Breast epithelium (tissue), 3 donors: Measurements from ENCODE around the gene COTL1.

ENCODE experiments used
- CTCF ChIP-seq, 3 donors: fragments of 450-650 bp; IDR thresholded peaks; one replicate each; pipeline ENCODE4 v1.5.1; 2016 to 2017; ENCODE audit warnings: antibody characterized with exemption in 3 of 3, mild to moderate bottlenecking in 3 of 3, moderate library complexity in 3 of 3
- POLR2A ChIP-seq: fragments of 450-650 bp; IDR thresholded peaks from one replicate; pipeline ENCODE4 v1.6.1; 2016; ENCODE audit warnings: antibody characterized with exemption, mild to moderate bottlenecking, moderate library complexity
- POLR2AphosphoS5 ChIP-seq, 3 donors: sonication (generic); formaldehyde crosslinking; IDR thresholded peaks; one replicate each; pipeline ENCODE4 v1.6.1; 2017; ENCODE audit warnings: antibody characterized with exemption in 3 of 3

GRCh38 chr16:84538222-84538840, 79.5 kb downstream of the COTL1 start:
- no peak for TF ChIP-seq POLR2A
- TF ChIP-seq CTCF (IDR thresholded peaks at IDR 0.05) = no peak
- no peak for TF ChIP-seq POLR2AphosphoS5 (IDR thresholded peaks at IDR 0.05)
